COLO829 (cell line): ENCODE measurements around the gene KCNQ1.

Experiments
- DNase-seq: peaks from one replicate; pipeline ENCODE4 v3.0.0; 2012; ENCODE audit warnings: low spot score

The KCNQ1 gene

DNA sequence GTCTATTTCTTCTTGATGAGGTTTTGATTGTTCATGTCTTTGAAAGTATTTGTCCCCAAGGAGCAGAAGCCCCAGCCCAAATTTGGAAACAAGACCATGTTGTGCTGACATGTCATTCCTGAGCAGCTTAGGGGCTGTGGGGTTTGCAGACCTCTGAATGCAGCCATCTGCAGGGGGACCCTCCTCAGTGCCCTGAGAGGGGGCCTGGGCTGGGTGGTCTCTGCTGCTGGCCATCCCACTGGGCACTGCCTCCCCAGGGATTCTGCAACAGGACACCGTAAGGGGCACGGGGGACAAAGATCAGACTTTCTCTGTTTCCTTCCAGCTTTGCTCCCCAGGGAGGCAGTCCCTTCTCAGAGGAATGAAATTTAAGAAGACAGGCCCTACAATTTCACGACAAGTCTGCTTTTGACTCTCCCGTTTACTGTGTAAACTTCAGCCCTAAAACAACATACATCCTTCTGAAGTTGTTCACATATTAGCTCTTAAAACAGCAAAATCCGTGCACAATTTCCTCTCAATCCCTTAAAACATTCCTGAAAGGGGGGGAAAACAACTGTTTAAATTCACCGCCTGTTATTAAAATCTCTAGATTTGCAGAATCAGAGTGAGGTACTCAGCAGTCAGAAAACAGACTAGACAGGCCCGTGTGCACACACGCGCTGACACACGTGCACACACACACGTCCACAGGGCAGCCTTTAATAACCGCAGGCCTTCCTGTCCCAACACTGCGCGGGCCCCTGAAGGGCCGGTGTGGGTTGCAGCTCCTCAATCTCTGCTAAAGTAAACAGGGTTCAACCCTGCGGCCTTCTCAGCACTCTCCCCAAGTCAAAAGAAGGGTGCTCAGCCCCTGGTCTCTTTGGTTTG lies 109.8 kb downstream of the KCNQ1 start:
- no peak for DNase-seq

DNA sequence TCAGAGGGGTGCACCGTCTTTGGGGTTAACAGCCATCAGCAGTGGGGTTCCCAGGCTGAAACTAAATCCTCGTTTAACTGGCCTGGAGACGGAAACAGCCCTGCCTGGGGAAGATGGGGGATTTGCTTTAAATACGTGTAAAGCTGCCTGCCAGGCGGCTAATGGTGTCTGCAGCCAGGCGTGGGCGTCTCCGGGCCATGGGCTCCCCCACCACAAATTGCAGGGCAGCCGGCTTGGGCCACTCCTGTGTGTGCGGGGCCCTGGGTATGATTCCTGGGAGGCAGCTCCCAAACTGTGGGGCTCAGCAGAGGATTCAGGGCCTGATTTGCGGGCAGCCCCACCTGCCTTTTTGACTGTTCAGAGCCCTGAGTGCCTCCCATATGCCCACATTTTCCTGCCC lies 110.5 kb downstream of the KCNQ1 start:
- no peak for DNase-seq

DNA sequence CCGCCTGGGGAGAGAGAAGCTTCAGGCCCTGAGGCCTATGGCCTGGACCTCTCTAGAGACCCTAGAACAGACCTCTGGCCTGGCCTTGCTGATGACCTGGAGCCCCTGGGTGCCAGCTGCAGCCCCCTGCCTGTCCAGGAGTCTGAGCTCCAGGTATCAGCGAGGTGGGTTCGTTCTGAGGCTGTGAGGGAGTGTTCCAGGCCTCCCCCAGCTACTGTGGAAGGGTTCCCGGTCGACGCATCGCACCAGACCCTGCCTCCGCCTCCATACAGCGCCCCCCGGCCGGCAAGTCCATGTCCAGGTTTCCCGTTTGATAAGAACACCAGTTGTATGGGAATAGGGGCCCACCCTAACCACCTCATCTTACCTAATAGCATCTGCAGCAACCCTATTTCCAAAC lies 111.1 kb downstream of the KCNQ1 start:
- DNase-seq: no peak

DNA sequence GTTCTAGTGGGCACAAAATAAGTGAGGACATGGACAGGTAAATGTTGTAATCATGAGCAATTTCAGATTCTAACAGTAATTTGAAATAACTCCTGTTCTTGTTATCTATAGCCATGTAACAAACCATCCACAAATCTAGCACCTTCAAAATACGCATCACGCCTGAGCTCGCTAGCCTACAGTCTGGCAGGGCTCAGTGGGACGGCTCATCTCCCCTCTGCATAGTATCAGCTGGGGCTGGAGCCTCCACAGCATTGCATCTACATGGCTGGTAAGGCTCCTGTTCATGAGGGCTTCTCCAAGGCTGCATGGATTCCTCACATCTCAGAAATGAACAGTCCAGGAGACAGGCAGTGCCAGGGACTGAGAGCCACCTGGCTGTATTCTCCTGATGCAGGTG lies 112.6 kb downstream of the KCNQ1 start:
- DNase-seq: no peak

DNA sequence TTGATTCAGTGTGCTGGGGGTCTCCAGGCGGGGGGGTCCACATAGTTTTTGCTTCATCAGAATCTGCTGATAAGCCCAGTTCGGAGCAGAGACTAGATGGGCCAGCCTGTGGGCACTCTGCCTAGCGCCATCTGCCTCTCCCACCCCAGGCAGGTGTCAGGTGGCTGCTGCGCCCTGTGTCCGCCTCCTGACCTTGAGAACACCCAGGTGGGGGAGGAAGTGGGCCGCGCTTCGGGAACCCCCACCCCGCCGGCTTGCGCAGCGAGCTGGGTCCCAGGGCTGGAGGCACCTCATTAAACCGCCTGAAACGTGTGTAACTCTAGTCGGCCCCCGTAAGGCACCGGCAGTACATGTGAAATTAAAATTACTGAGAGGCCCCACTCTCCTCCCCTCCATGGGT lies 113.6 kb downstream of the KCNQ1 start:
- no peak for DNase-seq

DNA sequence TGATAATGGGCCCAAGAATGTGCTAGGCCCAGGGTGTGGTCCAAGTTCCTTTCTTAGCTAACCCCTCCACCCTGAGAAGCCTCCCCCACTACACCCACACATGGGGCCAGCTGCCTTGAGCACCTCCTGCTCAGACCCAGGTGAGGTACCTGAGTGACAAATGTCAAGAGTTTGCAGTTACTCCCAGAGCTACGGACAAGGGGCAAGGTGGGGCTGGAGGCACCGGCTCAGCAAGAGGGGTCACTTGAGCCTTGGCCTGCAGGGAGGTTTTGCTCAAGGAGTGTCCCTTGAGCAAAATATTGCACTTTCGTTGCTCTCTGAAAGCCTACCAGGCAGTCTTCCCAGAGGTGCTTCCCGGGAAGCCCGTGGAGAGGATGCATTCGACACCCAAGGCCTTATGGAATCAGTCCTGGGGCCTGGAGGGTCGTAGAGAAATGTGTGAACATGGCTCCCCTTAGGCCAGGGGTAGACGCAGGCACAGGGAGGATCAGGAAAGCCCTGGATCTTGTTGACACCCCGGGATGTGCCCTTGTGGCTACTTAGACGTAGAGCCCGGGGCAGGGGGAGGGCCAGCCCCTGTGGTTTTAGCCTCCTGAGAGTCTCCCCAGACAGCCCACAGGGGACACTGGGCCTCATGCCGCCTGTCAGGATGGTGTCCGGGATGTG lies 114.2 kb downstream of the KCNQ1 start:
- DNase-seq: no peak

DNA sequence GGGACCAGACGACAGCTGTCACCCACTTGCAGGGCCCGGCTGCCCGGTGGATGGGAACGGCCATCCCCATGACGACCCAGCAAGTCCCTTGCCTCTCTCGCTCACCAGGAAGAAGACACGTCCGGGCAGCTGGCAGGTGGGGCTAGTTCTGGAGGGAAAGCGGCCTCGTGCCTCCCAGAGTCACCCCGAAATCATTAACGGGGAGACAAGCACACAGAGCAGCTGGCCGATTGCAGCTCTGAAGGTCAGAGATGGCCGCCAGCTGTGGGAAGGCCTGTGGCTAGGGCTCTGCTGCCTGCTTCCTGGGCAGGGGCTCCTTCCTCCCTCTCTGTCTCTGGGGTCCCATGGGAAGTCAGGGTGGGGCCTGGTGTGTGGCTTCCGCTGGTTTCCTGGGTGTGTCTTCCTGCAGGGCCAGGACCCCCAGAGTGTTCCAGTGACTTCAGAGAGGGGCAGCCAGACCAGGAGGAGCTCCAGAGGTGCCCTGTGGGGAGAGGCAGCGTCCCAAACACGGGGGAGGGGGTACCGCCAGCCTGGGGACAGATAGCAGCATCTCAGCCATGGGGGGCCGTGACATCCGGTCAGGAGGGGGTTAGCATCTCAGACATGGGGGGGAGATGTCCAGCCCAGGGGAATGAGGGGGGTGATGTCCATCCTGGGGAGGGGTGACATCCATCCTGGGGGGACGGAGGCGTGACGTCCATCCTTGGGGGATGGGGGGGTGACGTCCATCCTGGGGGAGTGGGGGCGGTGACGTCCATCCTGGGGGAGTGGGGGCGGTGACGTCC lies 114.9 kb downstream of the KCNQ1 start:
- no peak for DNase-seq

DNA sequence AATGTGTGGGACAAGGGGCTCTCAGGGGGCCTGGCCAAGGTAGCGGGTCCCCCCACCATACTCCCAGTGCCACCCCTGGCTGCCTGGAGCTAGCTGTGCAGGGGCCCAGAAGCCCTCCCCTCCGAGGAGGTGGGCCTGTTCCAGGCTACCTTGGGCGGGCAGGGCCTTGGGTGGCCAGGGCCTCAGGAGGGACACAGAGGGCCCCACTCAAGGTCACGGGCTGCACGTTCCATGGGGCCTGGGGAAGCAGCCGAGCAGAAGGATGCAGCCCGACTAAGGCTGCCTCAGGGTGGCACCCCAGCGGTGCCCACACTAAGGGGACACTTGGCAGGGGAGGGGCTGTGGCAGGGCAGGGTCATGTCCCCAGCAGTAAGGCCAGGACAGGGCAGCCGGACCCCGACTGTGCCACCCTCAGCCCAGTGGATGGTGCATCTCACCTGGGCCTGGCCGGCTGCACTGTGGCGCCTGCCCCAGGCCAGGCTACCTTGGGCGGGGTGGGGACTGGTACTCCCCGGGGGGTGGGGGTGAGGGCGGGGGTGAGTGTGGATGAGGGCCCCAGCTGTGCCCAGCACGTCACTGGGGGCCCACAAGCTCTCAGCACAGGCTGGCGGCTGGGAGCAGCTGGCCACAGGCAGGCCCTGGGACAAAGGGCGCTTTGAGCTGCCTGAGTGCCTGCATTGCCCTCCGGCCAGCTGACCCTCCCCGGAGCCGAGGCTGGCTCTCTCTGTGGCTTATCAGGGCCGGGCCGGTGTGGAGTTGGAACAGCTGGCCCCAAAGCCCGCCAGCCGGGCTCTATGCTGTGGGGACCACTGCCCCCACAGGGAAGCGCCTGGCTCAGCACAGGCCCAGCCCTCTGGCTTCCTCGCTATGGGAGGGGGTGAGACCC lies 117.1 kb downstream of the KCNQ1 start:
- DNase-seq: peak; percentile 18

DNA sequence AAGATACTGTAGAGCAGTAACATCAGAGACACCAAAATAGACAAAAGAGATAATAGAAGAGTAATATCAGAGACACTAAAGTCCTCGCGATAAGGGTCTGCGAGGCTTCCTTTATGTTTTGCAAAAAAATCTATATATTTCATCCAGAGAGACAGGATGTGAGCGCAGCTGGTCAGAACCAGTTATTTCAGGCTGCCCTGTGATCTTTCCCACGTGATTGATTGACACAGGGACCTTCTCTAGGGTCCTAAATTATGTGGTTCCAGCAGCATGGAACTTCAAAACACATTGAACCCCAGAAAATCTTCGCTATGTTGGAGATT lies 118.0 kb downstream of the KCNQ1 start:
- DNase-seq: no peak

DNA sequence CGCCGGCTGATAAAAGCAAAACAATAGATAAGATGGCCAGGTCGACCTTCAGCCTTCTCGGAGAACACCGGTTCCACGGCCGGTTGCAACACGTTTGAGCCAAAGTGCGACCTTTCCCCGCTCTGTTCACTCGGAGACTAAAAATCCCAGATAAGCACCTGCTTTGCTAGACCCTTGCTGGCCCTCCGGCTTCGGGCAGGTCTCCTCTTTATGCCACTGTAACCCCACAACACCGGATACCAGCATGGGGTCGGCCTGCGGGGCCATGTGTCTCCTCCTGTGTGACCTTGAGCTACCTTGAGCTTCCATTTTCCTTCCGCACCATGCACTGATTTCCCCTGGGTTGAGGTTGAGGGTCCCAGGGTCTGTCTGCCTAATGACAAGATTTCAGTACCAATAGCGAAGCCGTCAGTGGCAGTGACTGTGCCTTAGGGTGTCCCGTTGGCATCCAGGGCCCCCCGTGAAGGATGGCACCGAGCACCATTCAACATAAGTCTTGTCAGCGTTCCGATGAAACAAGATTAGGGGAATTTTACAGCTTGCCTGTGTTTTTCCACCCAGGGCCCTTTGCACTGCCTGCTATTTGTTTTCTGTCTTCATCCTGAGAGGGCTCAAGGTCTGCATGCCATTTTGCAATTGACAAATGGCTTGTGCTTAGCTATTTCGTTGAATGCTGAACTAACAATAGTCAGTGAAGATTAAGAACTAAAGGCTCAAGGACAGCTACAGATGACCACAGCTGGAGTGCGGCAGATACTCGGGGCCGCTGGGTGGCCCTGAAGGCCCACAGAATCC lies 118.6 kb downstream of the KCNQ1 start:
- DNase-seq: no peak

DNA sequence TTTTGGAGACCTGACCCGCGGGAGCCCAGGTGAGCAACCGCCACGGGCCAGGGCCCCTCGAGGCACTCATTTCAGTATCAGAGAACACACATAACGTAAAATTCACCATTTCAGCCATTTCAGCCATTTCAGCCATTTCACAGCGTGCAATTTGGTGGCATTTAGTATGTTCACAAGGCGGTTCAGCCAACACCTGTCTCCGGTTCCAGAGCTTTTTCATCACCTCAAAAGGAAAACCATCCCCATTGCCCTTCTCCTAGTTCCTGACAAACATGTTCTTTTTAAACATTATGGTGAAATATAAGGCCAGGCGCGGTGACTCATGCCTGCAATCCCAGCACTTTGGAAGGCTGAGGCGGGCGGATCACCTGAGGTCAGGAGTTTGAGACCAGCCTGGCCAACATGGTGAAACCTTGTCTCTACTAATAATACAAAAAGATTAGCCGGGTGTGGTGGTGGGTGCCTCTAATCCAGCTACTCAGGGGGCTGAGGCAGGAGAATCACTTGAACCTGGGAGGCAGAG lies 119.3 kb downstream of the KCNQ1 start:
- DNase-seq: no peak

DNA sequence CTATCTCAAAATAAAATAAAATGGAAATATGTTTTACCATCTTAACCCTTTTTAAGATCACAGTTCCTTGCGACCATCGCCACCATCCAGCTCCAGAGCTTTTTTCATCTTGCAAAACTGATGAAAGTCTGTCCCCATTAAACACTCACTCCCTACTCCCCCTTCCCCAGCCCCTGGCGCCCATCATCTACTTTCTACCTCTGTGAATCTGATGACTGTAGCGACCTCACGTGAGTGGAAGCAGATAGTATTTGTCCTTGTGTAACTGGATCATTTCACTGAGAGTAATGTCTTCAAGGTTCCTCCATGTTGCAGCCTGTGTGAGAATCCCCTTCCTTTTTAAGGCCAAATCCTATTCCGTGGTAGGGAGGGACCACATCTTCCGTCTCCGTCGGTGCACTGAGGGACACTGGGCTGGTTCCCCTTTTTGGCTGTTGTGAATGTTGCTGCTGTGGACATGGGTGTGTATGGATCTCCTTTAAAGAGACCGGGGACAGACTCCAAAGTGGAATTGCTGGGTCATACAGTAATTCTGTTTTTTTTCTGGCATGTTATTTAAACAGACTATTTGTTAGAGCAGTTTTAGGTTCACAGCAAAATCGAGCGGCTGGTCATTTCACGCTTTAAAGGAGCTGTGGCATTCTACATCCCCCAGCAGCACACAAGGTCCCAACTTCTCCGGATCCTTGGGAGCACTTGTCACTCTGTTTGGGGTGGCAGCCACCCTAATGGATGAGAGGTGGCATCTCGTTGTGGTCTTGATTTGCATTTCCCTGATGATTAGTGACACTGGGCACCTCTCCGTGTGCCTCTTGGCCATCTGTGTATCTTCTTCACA lies 120.0 kb downstream of the KCNQ1 start:
- no peak for DNase-seq

DNA sequence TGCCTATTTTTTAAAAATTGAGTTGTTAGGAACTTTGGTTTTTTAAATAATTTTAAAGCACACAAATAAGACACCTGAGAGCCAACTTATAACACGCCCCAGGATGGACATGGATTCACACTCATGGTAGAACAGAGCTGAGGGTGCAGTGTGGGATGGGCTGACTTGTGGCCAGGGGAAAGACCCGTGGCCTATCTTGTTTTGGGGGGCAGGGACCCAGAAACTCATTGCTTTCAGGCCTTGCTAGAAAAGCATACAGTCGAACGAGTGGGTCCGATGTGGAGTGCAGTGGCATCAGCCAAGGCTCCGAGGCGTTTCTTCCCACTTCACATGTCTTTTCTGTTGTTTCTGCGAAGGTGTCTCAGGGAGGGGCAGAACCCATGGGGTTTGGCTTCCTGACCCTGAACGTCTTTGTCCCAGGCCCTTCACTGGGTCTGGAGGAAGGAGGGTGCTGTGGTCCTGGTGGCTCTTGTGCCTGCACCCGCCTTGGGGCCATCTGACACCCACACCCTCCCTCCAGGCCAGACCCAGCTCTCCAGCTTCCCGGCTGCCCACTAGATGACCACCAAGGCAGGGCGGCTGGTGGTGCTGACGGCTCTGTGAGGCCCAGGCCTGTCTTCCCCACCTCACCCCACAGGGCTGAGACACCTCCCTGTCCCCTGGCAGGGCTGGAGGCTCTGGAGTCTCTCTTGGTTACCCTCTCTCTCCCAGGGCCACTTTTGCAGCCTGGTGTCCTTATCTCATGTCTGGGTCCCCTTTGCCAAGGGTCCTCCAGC lies 120.8 kb downstream of the KCNQ1 start:
- no peak for DNase-seq

DNA sequence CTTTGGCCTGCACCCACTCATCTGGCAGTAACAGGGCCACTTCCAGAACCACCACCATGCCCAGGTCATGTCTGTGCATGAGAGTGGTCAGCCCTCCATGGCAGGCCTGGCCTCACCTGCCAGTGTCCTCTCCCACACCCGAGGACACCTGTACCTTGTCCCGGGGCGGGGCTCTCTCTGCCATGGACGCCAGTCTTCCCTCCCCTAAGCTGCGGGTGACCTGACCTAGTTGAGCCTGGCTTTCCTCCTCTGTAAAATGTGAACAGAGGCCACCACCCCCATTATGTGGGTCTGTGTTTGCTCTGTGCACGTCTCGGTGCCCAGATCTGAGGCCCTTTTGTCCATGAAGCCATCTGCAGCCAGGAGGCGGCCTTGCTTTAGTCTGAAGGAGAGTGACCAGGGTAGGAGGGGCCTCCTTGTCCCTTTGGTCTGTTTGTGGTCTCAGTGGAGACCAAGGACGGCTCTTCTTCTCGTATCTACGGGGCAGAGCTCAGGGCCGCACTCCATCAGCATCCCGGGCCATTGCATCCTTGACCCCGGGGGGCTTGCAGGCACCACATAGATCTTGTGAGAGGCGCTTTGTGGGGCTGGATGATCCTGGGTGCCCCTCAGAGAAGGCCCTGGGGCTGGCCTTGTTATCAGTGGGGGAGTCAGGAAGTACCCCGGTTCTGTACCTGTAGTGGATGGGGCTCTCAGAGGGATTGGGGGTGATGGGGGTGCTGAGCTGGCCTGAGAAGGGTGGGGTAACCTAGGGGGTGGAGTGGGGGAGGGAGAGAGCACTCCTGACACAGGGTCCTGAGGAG lies 121.6 kb downstream of the KCNQ1 start:
- no peak for DNase-seq

DNA sequence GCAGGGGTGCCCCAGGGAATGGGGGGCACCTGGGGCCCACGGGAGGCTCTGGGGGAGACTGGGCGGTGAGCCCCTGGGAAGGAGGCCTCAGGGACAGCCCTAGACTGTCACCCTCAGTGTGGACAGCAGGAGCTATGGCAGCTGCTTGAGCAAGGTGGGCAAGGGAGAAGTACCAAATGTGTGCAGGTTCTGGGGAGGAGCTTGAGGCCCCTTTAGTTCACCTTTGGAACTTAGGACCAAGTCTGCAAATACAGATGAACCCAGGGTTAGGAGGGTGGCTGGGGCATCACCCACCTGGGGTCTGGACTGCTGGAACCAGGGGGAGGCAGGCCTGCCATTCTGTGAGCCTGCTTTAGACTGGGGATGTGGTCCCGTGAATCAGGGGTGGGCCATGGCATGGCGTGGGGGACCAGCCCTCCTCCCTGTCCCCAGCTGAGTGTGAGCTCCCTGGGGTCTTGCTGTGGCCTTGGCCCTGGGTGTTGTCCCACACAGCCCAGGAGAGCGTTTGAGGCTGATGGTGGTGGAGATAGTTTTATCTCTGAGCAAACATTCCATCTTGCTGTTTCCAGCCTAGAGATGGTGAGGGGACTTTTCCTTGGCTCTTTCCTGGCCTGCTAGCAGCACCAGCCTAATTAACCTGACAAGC lies 122.3 kb downstream of the KCNQ1 start:
- DNase-seq: no peak

DNA sequence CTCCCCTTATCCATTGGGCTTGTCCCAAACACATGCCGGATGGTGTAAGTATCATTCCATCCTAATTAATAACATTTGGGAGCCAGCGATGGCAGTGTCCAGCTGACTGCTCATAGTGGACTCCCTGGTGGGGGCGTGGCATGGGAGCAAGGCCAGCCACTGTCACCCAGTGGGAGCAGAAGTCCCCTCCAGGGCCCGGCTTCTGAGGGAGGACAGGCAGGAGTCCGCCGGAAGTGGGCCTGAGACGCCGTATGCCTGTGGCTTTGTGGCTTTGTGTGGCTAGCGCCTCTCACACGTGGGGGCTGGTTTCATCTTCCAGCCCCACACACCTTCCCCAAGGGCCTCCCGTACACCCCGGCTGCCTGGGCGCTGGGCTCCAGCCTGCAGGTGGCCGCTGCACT lies 124.5 kb downstream of the KCNQ1 start:
- DNase-seq: no peak

DNA sequence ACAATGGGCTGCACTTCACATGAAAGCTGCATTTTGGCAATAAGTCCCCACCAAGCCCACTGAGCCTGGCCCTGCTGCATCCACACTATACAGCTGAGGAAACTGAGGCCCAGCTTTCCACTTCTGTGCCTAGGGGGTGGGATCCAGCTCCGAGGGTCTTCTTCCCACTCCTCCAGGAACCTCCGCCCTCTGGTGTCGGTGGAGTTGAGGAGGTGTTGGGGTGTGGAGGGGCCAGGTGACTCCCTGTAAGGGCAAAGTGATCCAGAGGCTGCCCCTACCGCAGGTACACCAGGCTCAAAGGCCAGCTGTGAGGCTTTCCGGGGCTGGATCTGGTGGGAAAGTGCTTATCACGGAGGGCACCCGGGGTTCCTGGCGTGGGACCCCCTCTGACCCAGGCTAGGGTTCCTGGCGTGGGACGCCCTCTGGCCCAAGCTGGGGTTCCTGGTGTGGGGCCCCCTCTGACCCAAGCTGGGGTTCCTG lies 125.0 kb downstream of the KCNQ1 start:
- no peak for DNase-seq
